IMR-90 (cell line): ENCODE data around the gene IL1RAPL1. TPM values are rescaled to one million over a fixed set of nuclear protein-coding genes. Genes with fewer than 3 reads are reported as not detected.

Source experiments
- ATAC-seq: fragments of 200-7000 bp; cut with Tn5 transposase; 2 replicates; pipeline ENCODE4 v1.9.1; 2020; ENCODE audit warnings: low read depth, mild to moderate bottlenecking, moderate library complexity
- BruUV-seq: library from RNA; stranded (reverse); fragments of 400-500 nt; replicated peaks from 2 replicates; lab custom pipeline; 2021; lab: Mats Ljungman, UMichigan
- CTCF ChIA-PET: fragments of 300-600 bp; formaldehyde crosslinking; extraction: SDS; loops from one replicate; lab custom pipeline; 2021; ENCODE audit warnings: antibody characterized with exemption; lab: Yijun Ruan, JAX
- POLR2A ChIA-PET: fragments of 300-600 bp; sonication (Branson Sonifier 250); formaldehyde crosslinking; loops from one replicate; lab custom pipeline; 2022; ENCODE audit warnings: antibody characterized with exemption; ENCODE audit not compliant: unreplicated experiment; lab: Charles Lee
- DNase-seq: peaks from one replicate; pipeline ENCODE4 v3.0.0; 2013
- H2AFZ ChIP-seq: replicated peaks from 2 replicates; pipeline ENCODE3; 2013; ENCODE audit warnings: low read length, mild to moderate bottlenecking; ENCODE audit not compliant: poor library complexity
- H2AK5ac ChIP-seq: 2 replicates; pipeline ENCODE4 v1.6.1; 2013; ENCODE audit warnings: low read depth, low read length, inconsistent platforms
- H2AK9ac ChIP-seq: replicated peaks from 2 replicates; pipeline ENCODE3; 2013; ENCODE audit warnings: mild to moderate bottlenecking, low read depth, low read length, moderate library complexity; ENCODE audit not compliant: poor library complexity
- H2BK120ac ChIP-seq: 2 replicates; pipeline ENCODE4 v1.6.1; 2013; ENCODE audit warnings: low read depth, low read length, inconsistent platforms
- H2BK15ac ChIP-seq: 3 replicates; pipeline ENCODE4 v1.6.1; 2013; ENCODE audit warnings: low read depth, low read length, inconsistent platforms
- H2BK20ac ChIP-seq: 2 replicates; pipeline ENCODE4 v1.6.1; 2013; ENCODE audit warnings: low read depth, mild to moderate bottlenecking, inconsistent platforms, low read length, moderate library complexity
- H2BK5ac ChIP-seq: 2 replicates; pipeline ENCODE4 v1.6.1; 2013; ENCODE audit warnings: mild to moderate bottlenecking, low read depth, low read length, inconsistent platforms; ENCODE audit not compliant: poor library complexity, severe bottlenecking
- H3K14ac ChIP-seq: replicated peaks from 2 replicates; pipeline ENCODE4 v1.6.1; 2013; ENCODE audit warnings: low read depth, low read length, inconsistent platforms
- H3K18ac ChIP-seq: 2 replicates; pipeline ENCODE4 v1.6.1; 2013; ENCODE audit warnings: low read depth, low read length, control low read depth
- H3K23ac ChIP-seq: 2 replicates; pipeline ENCODE4 v1.6.1; 2013; ENCODE audit warnings: low read depth, low read length, inconsistent platforms
- H3K27ac ChIP-seq: 2 replicates; pipeline ENCODE4 v1.5.1; 2013; ENCODE audit warnings: mild to moderate bottlenecking, control low read depth, low read length; ENCODE audit not compliant: insufficient read depth
- H3K27me3 ChIP-seq: 2 replicates; pipeline ENCODE4 v1.6.1; 2013; ENCODE audit warnings: low read length; ENCODE audit not compliant: control insufficient read depth, insufficient read depth
- H3K36me3 ChIP-seq: 2 replicates; pipeline ENCODE4 v1.6.1; 2013; ENCODE audit warnings: low read length, mixed read lengths; ENCODE audit not compliant: control insufficient read depth, insufficient read depth
- H3K4ac ChIP-seq: 2 replicates; pipeline ENCODE4 v1.6.1; 2013; ENCODE audit warnings: low read depth, low read length, inconsistent platforms
- H3K4me1 ChIP-seq: 2 replicates; pipeline ENCODE4 v1.6.1; 2013; ENCODE audit warnings: low read length, mixed read lengths; ENCODE audit not compliant: control insufficient read depth, insufficient read depth
- H3K4me2 ChIP-seq: 2 replicates; pipeline ENCODE4 v1.6.1; 2013; ENCODE audit warnings: low read depth, mild to moderate bottlenecking, control low read depth, low read length, moderate library complexity
- H3K4me3 ChIP-seq: 2 replicates; pipeline ENCODE4 v1.5.1; 2013; ENCODE audit warnings: low read depth, mild to moderate bottlenecking, control low read depth, low read length, moderate library complexity; ENCODE audit not compliant: insufficient read depth
- H3K56ac ChIP-seq: 2 replicates; pipeline ENCODE4 v1.6.1; 2013; ENCODE audit warnings: low read length, inconsistent platforms; ENCODE audit not compliant: insufficient read depth; ENCODE audit errors: extremely low read depth
- H3K79me1 ChIP-seq, 2 experiments: 2 replicates each; pipeline ENCODE4 v1.6.1; 2013; ENCODE audit warnings: low read length in 2 of 2, inconsistent platforms in 1 of 2, low read depth in 1 of 2
- H3K9ac ChIP-seq: 2 replicates; pipeline ENCODE4 v1.6.1; 2013; ENCODE audit warnings: low read depth, low read length, control low read depth
- H3K9me1 ChIP-seq: 2 replicates; pipeline ENCODE4 v1.6.1; 2013; ENCODE audit warnings: low read length, inconsistent platforms; ENCODE audit not compliant: insufficient read depth
- H3K9me3 ChIP-seq: 2 replicates; pipeline ENCODE4 v1.6.1; 2013; ENCODE audit warnings: low read length; ENCODE audit not compliant: control insufficient read depth, insufficient read depth
- H4K20me1 ChIP-seq: 2 replicates; pipeline ENCODE4 v1.6.1; 2013; ENCODE audit warnings: low read length, inconsistent platforms; ENCODE audit not compliant: insufficient read depth
- H4K5ac ChIP-seq: 2 replicates; pipeline ENCODE4 v1.6.1; 2013; ENCODE audit warnings: mild to moderate bottlenecking, low read depth, low read length, control low read depth
- H4K8ac ChIP-seq, 2 experiments: 2 replicates each; pipeline ENCODE4 v1.6.1; 2013; ENCODE audit warnings: low read depth in 2 of 2, low read length in 2 of 2, control low read depth in 1 of 2, inconsistent platforms in 1 of 2
- H4K91ac ChIP-seq: 2 replicates; pipeline ENCODE4 v1.6.1; 2013; ENCODE audit warnings: low read depth, low read length, inconsistent platforms; ENCODE audit not compliant: insufficient read depth
- CEBPB ChIP-seq: IDR thresholded peaks from 2 replicates; pipeline ENCODE4 v1.6.1; 2012; ENCODE audit warnings: low read depth, low read length, improper control_type of control experiment
- MAZ ChIP-seq: IDR thresholded peaks from 2 replicates; pipeline ENCODE4 v1.6.1; 2012; ENCODE audit warnings: low read depth, mild to moderate bottlenecking, low read length, improper control_type of control experiment, moderate library complexity, borderline replicate concordance
- WGBS, 2 experiments: methylation state at CpG; one replicate each; pipeline versions ENCODE4 v1.1.5 to v1.1.7; 2013; ENCODE audit warnings: missing lambda C conversion rate in 2 of 2; ENCODE audit not compliant: insufficient read length in 1 of 2; ENCODE audit errors: extremely low coverage in 2 of 2; 5-methylcytosine and 5-hydroxymethylcytosine counted together
- dilution Hi-C: fragments of 300-500 bp; cut with HindIII; formaldehyde crosslinking; loops from one replicate; pipeline ENCODE4 v1.14.3; 2018; ENCODE audit warnings: low sequenced_read_pairs; ENCODE audit not compliant: unreplicated experiment
- in situ Hi-C: fragments of 300-500 bp; cut with MboI; formaldehyde crosslinking; loops from 3 replicates; pipeline ENCODE4 v1.14.3; 2019; ENCODE audit warnings: low sequenced_read_pairs, inconsistent platforms, mixed read lengths
- intact Hi-C: fragments of 100-400 bp; cut with micrococcal nuclease; formaldehyde crosslinking; loops from 2 replicates; pipeline ENCODE4 v1.10.0; 2022
- polyA plus RNA-seq, 3 experiments: library from polyadenylated mRNA; depleted of rRNA; stranded (reverse); fragments of >200 nt; gene quantifications; 2 replicates each; pipeline ENCODE4 v1.2.3, GENCODE V29; 2012; ENCODE audit warnings: low replicate concordance in 1 of 3
- total RNA-seq: library from RNA; depleted of rRNA; stranded (reverse); fragments of >200 nt; gene quantifications from 2 replicates; pipeline ENCODE4 v1.2.3, GENCODE V29; 2012

IL1RAPL1 gene
- total and polyA plus RNA-seq, 2 of the 4 experiments (the other 2 are of a cell fraction) = 1.5 to 9.0 TPM

GRCh38 chrX:29728639-29729038 lies 1141.4 kb downstream of the IL1RAPL1 start:
- H3K23ac ChIP-seq = no peak overlapping the region
- H3K18ac ChIP-seq = no peak overlapping the region
- no peak overlapping the region for H2BK120ac ChIP-seq
- ChIA-PET POLR2A (no interaction called here), CTCF (no interaction called here)
- no peak overlapping the region for H3K27ac ChIP-seq
- in situ Hi-C loops = no loop called here
- no peaks in the 10 kb centered on the region for H3K36me3 ChIP-seq
- H3K9me1 ChIP-seq = no peaks in the 10 kb centered on the region; the same call in 1 of the 2 replicates
- H2BK5ac ChIP-seq = no peak overlapping the region
- intact Hi-C loops = no loop called here
- no peaks in the 10 kb centered on the region for H3K9me3 ChIP-seq
- H3K27me3 ChIP-seq = 0 out of 2 replicates have a peak, but pooled peaks cover 2% of the 10 kb centered on the region
- peak; percentile 79 for TF ChIP-seq CEBPB
- TF ChIP-seq MAZ = no peak
- dilution Hi-C loops = no loop called here
- no peak overlapping the region for H2BK20ac ChIP-seq
- H3K4me3 ChIP-seq = no peak overlapping the region
- no peak overlapping the region for H3K14ac ChIP-seq
- no peak overlapping the region for H2BK15ac ChIP-seq
- no CpG with 5 or more reads among the region's 2 CpGs for WGBS, 2 experiments
- no peak overlapping the region for H3K56ac ChIP-seq
- no peak overlapping the region for H2AFZ ChIP-seq
- H3K4me2 ChIP-seq = no peak overlapping the region
- no peaks in the 10 kb centered on the region for H3K79me1 ChIP-seq
- H4K5ac ChIP-seq = no peak overlapping the region
- no peak overlapping the region for H3K4ac ChIP-seq
- no peak overlapping the region for H2AK5ac ChIP-seq
- no peak overlapping the region for H3K9ac ChIP-seq
- no peak overlapping the region for H4K8ac ChIP-seq
- DNase-seq (peak; percentile 56), ATAC-seq (peak; percentile 62)
- no peak overlapping the region for H2AK9ac ChIP-seq
- H4K91ac ChIP-seq = no peak overlapping the region
- H3K4me1 ChIP-seq = no peaks in the 10 kb centered on the region
- no peaks in the 10 kb centered on the region for H4K20me1 ChIP-seq
- BruUV-seq = no TSS peak
